Activated CD4-positive, CD25-positive, alpha-beta regulatory T cell treated with anti-CD3 and anti-CD28 coated beads, Interleukin-2, amount 50 U/mL, for 72 hours (primary cell): ENCODE results near the gene JAG2.
A peak's percentile ranks its signal among the peaks of the same experiment; 100 is the strongest.

Experiments
- DNase-seq: peaks from one replicate; pipeline ENCODE4 v3.0.0; 2021

The JAG2 gene

GRCh38 chr14:105149146-105149781 is 19.3 kb downstream of the JAG2 start:
- DNase-seq, result no peak

- no peak for DNase-seq
Observed at GRCh38 chr14:105148604-105149145, 19.9 kb downstream of the JAG2 start.

- no peak for DNase-seq
Observed at GRCh38 chr14:105147671-105148603, 20.6 kb downstream of the JAG2 start.

- peak; percentile 24 for DNase-seq
Observed at GRCh38 chr14:105146976-105147635, 21.5 kb downstream of the JAG2 start.

- peak; percentile 25 for DNase-seq
Observed at GRCh38 chr14:105146181-105146975, 22.2 kb downstream of the JAG2 start.

GRCh38 chr14:105145381-105146180 is 23.0 kb downstream of the JAG2 start:
- DNase-seq, result no peak

GRCh38 chr14:105144666-105145380 is 23.8 kb downstream of the JAG2 start:
- DNase-seq, result no peak

- no peak for DNase-seq
Observed at GRCh38 chr14:105144026-105144665, 24.4 kb downstream of the JAG2 start.

GRCh38 chr14:105143451-105144025 is 25.0 kb downstream of the JAG2 start:
- DNase-seq, result no peak

- DNase-seq, result no peak
Observed at GRCh38 chr14:105142651-105143450, 25.7 kb downstream of the JAG2 start.

- no peak for DNase-seq
Observed at GRCh38 chr14:105141486-105142281, 26.9 kb downstream of the JAG2 start.

- DNase-seq, result no peak
Observed at GRCh38 chr14:105141026-105141425, 27.6 kb downstream of the JAG2 start.

GRCh38 chr14:105140581-105140980 is 28.0 kb downstream of the JAG2 start:
- no peak for DNase-seq

GRCh38 chr14:105139831-105140239 is 28.7 kb downstream of the JAG2 start:
- DNase-seq, result no peak

- no peak for DNase-seq
Observed at GRCh38 chr14:105139212-105139825, 29.3 kb downstream of the JAG2 start.

- no peak for DNase-seq
Observed at GRCh38 chr14:105138551-105139111, 29.9 kb downstream of the JAG2 start.

GRCh38 chr14:105138021-105138541 is 30.5 kb downstream of the JAG2 start:
- no peak for DNase-seq
